Left forelimb (tissue), 1 donor: ENCODE results near the gene BRS3.
"Not testable (repeated sequence)": the region's sequence is repeated elsewhere in the genome, so short reads cannot be mapped to it uniquely, and the experiment has no call there.

Experiments
- DNase-seq: peaks from one replicate; pipeline ENCODE4 v3.0.0-alpha.2; 2018; ENCODE audit warnings: low spot score

Gene BRS3

GRCh38 chrX:136487647-136488046, at the start of gene BRS3:
Gene BRS3, plus strand, starts transcription at chrX:136487947. Its CDS starts 168 bp downstream, at chrX:136488115.
- DNase-seq: no peak

- no peak for DNase-seq
Observed at GRCh38 chrX:136438192-136438591, 49.6 kb upstream of the BRS3 start.

GRCh38 chrX:136445674-136446073, 42.1 kb upstream of the BRS3 start:
- DNase-seq: not testable (repeated sequence)

- DNase-seq: no peak
Observed at GRCh38 chrX:136446208-136446607, 41.5 kb upstream of the BRS3 start.

GRCh38 chrX:136447308-136447707, 40.4 kb upstream of the BRS3 start:
- DNase-seq: no peak

- DNase-seq: no peak
Observed at GRCh38 chrX:136447968-136448367, 39.8 kb upstream of the BRS3 start.

- no peak for DNase-seq
Observed at GRCh38 chrX:136450050-136450830, 37.5 kb upstream of the BRS3 start.

- no peak for DNase-seq
Observed at GRCh38 chrX:136452614-136453013, 35.1 kb upstream of the BRS3 start.

GRCh38 chrX:136453114-136453513, 34.6 kb upstream of the BRS3 start:
- no peak for DNase-seq

- DNase-seq: no peak
Observed at GRCh38 chrX:136453771-136454170, 34.0 kb upstream of the BRS3 start.

- DNase-seq: no peak
Observed at GRCh38 chrX:136456133-136456532, 31.6 kb upstream of the BRS3 start.

- no peak for DNase-seq
Observed at GRCh38 chrX:136457303-136457917, 30.3 kb upstream of the BRS3 start.

- no peak for DNase-seq
Observed at GRCh38 chrX:136464589-136464988, 23.2 kb upstream of the BRS3 start.

GRCh38 chrX:136467303-136467702, 20.4 kb upstream of the BRS3 start:
- DNase-seq: no peak

GRCh38 chrX:136468391-136469103, 19.2 kb upstream of the BRS3 start:
- DNase-seq: no peak

GRCh38 chrX:136473663-136474062, 14.1 kb upstream of the BRS3 start:
- DNase-seq: no peak

GRCh38 chrX:136475236-136475635, 12.5 kb upstream of the BRS3 start:
- no peak for DNase-seq

GRCh38 chrX:136476501-136476900, 11.2 kb upstream of the BRS3 start:
- DNase-seq: no peak

- DNase-seq: no peak
Observed at GRCh38 chrX:136477026-136477425, 10.7 kb upstream of the BRS3 start.

- no peak for DNase-seq
Observed at GRCh38 chrX:136480383-136480782, 7.4 kb upstream of the BRS3 start.

GRCh38 chrX:136488706-136489105, 959 bp downstream of the BRS3 start:
- no peak for DNase-seq

- DNase-seq: no peak
Observed at GRCh38 chrX:136491832-136492231, 4.1 kb downstream of the BRS3 start.

- no peak for DNase-seq
Observed at GRCh38 chrX:136493011-136493410, 5.3 kb downstream of the BRS3 start.
